PFSK-1 (cell line): Measurements from ENCODE around the gene ZCCHC24.

Source experiments
- SIN3A ChIP-seq: IDR thresholded peaks from 2 replicates; pipeline ENCODE4 v1.6.1; 2012; ENCODE audit warnings: mild to moderate bottlenecking, low read length, moderate library complexity, borderline replicate concordance; ENCODE audit not compliant: insufficient read depth
- TAF1 ChIP-seq: IDR thresholded peaks from 2 replicates; pipeline ENCODE4 v1.6.1; 2012; ENCODE audit warnings: low read length, control low read depth, borderline replicate concordance; ENCODE audit not compliant: insufficient read depth

- TF ChIP-seq TAF1, result no peak
- no peak for TF ChIP-seq SIN3A
Observed at GRCh38 chr10:79453392-79453791, 8.0 kb upstream of the ZCCHC24 start.
